ENCODE data around the gene LY6G6F.

DNA sequence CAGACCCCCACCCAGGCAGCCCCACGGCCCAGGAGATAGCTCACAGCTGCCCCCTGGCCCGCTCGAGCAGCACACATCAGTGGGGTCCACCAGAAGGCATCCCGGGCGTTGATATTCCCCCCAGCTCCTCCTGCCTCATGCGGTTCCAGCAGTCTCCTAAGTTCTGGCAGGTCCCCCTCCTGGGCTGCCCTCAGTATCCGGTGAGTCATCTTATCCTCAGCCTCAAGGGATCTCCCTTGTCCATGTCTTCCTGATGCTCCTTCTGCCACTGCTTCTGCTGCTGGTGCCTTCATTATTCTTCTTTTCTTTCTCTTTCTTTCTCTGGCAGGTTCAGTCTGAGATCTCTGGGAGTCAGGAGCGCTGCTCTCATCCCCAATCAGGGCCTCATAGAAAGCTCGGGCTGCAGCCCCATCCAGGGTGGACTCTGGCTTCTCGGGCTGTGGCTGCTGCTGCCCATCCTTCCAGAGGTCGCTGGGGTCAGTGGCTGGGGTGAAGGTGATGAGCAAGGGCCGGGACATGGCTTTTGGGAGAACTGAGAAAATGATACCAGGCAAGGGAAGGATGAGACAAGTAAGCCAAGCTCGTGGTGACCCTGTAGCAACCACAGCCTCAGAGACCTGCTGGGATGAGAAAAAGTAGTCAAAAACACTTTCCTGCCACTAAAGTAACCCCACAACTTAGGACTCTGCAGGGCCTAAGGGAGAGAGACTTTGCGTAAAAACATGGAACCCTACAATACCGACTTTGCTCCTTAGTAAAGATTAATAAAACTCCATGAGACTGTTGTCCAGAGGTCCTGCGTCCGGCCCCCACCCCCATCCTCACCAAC, 42.5 kb upstream of the LY6G6F start:
- peak; percentile 48 to 54 for TF ChIP-seq POLR2AphosphoS5 (IDR thresholded peaks at IDR 0.05)
- TF ChIP-seq, protein P1, sequence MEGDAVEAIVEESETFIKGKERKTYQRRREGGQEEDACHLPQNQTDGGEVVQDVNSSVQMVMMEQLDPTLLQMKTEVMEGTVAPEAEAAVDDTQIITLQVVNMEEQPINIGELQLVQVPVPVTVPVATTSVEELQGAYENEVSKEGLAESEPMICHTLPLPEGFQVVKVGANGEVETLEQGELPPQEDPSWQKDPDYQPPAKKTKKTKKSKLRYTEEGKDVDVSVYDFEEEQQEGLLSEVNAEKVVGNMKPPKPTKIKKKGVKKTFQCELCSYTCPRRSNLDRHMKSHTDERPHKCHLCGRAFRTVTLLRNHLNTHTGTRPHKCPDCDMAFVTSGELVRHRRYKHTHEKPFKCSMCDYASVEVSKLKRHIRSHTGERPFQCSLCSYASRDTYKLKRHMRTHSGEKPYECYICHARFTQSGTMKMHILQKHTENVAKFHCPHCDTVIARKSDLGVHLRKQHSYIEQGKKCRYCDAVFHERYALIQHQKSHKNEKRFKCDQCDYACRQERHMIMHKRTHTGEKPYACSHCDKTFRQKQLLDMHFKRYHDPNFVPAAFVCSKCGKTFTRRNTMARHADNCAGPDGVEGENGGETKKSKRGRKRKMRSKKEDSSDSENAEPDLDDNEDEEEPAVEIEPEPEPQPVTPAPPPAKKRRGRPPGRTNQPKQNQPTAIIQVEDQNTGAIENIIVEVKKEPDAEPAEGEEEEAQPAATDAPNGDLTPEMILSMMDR (IDR thresholded peaks at IDR 0.05), result no peak

Data from esophagus muscularis mucosa (tissue), 3 donors.